PFSK-1 (cell line): ENCODE results near the gene DET1.

Source experiments
- FOXP2 ChIP-seq: optimal IDR thresholded peaks from 2 replicates; pipeline ENCODE3; 2011; ENCODE audit warnings: borderline replicate concordance, control low read depth, inconsistent platforms; ENCODE audit not compliant: insufficient read depth; ENCODE audit errors: extremely low read length, extremely low read depth
- POLR2AphosphoS5 ChIP-seq: IDR thresholded peaks from 2 replicates; pipeline ENCODE4 v1.6.1; 2012; ENCODE audit warnings: low read depth, mild to moderate bottlenecking, control low read depth, low read length, moderate library complexity
- REST ChIP-seq, 2 experiments: IDR thresholded peaks; 2 replicates each; pipeline versions ENCODE4 v1.6.1 to v1.8.0; 2011 to 2012; ENCODE audit warnings: low read depth in 2 of 2, low read length in 2 of 2, control low read depth in 1 of 2, inconsistent platforms in 1 of 2, mild to moderate bottlenecking in 1 of 2, moderate library complexity in 1 of 2; ENCODE audit not compliant: insufficient read depth in 1 of 2
- SIN3A ChIP-seq: IDR thresholded peaks from 2 replicates; pipeline ENCODE4 v1.6.1; 2012; ENCODE audit warnings: mild to moderate bottlenecking, low read length, moderate library complexity, borderline replicate concordance; ENCODE audit not compliant: insufficient read depth
- TAF1 ChIP-seq: IDR thresholded peaks from 2 replicates; pipeline ENCODE4 v1.6.1; 2012; ENCODE audit warnings: low read length, control low read depth, borderline replicate concordance; ENCODE audit not compliant: insufficient read depth

Gene DET1

GRCh38 chr15:88538972-88539371 lies 7.5 kb downstream of the DET1 start:
- no peak for TF ChIP-seq TAF1
- TF ChIP-seq SIN3A = no peak
- TF ChIP-seq REST (IDR thresholded peaks at IDR 0.05; ENCODE audit: insufficient read depth in 1 of 2, low read depth in 2 of 2, low read length in 2 of 2) = no peak
- TF ChIP-seq POLR2AphosphoS5 = no peak
- no peak for TF ChIP-seq FOXP2

DNA sequence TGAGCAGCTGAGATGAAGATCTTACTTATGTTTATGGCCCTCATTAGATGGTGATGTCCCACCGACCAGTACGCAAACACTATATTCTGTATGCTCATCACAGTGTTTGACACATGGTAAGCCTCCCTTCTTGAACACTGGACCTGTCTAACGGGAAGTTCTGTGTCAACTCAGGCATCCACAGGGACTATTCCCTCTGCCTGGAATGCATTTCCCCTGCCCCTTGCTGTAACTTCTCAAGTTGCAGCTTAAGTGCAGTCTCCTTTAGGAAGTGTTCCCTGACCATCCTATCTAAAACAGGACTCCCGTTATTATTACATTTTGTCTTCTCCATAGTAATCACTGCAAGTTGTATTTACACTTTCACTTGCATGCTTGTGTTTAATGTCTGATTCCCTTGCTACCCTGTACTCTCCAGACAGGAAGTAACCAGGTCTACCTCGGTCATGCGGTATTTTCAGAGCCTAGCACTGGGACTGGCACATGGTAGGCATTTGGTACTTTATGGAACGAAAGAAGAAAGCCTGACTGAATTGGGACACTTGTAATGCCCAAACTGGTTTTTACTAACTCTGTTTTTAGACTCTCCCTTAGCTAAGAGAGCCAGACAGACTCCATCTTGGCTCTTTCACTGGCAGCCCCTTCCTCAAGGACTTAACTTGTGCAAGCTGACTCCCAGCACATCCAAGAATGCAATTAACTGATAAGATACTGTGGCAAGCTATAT lies 8.7 kb downstream of the DET1 start:
- TF ChIP-seq POLR2AphosphoS5 (no peak), TAF1 (no peak), SIN3A (no peak), FOXP2 (no peak), REST (IDR thresholded peaks at IDR 0.05; ENCODE audit: insufficient read depth in 1 of 2, low read depth in 2 of 2, low read length in 2 of 2) (no peak)

- TF ChIP-seq POLR2AphosphoS5 = no peak
- no peak for TF ChIP-seq SIN3A
- TF ChIP-seq TAF1 = no peak
- TF ChIP-seq FOXP2 = no peak
Observed at GRCh38 chr15:88535607-88536313, 10.7 kb downstream of the DET1 start.

GRCh38 chr15:88535100-88535499 lies 11.4 kb downstream of the DET1 start:
- TF ChIP-seq SIN3A (no peak), REST (IDR thresholded peaks at IDR 0.05; ENCODE audit: insufficient read depth in 1 of 2, low read depth in 2 of 2, low read length in 2 of 2) (no peak), TAF1 (no peak), POLR2AphosphoS5 (no peak), FOXP2 (no peak)

GRCh38 chr15:88533376-88533775 lies 13.1 kb downstream of the DET1 start:
- TF ChIP-seq SIN3A (no peak), REST (IDR thresholded peaks at IDR 0.05; ENCODE audit: insufficient read depth in 1 of 2, low read depth in 2 of 2, low read length in 2 of 2) (no peak), POLR2AphosphoS5 (no peak), FOXP2 (no peak), TAF1 (no peak)
